Kidney glomerular epithelial cell (primary cell): ENCODE measurements around the gene TOR1B.

ENCODE experiments used
- DNase-seq: peaks from one replicate; lab custom pipeline; 2025; lab: John Stamatoyannopoulos, UW

The TOR1B gene

DNA sequence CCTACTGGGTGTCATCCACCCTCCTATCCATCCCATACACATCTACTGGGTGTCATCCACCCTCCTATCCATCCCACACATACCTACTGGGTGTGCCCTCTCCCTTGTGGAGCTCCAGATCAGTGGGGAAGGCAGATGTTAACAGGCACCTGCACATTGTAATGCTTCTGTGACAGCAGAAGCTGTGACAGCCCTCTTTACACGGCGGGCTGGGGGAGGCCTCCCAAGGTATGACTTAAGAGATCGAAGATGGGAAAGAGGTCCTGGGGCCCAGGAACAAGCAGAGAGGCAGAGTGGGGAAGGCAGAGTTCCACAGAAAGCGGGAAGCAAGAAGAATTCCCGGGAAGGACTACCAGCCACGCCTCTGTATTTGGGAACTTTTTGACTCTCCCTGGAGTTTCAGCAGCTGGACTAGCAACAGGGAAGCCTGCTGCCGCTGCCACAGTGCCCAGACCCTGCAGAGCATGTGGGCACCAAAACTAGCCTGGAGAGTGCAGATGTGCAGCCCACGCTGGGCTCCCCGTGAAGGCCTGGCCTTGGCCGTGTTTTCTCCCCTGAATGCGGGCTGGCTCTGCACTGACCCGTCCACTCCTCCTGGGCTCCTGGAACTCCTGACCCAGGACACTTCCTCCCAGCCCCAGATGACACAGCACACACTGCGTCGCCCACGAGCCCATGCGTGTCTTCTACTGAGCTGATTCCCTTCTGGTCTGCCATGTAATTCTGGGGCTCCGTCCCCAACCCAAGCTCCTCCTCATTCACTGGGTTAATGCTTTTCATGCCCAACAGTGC lies 11.6 kb downstream of the TOR1B start:
- DNase-seq: no peak

DNA sequence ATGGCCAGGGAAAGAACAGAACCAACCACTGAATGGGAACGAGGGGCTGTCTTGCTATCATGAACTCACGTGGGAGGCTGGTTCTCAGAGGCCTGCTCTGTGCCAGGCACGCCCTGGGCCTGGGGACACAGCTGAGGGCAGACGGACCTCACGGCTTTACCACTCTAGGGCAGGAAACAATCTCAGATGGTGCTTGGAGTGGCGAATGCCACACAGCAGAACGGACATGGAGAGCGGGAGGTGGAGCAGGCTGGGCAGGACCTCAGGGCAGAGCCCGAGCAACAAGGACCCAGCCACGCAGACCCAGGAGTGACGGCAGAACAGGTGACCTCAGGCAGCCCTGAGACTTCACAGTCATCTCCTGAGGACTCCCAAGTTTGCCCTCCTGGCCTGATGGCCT lies 12.3 kb downstream of the TOR1B start:
- DNase-seq: no peak

DNA sequence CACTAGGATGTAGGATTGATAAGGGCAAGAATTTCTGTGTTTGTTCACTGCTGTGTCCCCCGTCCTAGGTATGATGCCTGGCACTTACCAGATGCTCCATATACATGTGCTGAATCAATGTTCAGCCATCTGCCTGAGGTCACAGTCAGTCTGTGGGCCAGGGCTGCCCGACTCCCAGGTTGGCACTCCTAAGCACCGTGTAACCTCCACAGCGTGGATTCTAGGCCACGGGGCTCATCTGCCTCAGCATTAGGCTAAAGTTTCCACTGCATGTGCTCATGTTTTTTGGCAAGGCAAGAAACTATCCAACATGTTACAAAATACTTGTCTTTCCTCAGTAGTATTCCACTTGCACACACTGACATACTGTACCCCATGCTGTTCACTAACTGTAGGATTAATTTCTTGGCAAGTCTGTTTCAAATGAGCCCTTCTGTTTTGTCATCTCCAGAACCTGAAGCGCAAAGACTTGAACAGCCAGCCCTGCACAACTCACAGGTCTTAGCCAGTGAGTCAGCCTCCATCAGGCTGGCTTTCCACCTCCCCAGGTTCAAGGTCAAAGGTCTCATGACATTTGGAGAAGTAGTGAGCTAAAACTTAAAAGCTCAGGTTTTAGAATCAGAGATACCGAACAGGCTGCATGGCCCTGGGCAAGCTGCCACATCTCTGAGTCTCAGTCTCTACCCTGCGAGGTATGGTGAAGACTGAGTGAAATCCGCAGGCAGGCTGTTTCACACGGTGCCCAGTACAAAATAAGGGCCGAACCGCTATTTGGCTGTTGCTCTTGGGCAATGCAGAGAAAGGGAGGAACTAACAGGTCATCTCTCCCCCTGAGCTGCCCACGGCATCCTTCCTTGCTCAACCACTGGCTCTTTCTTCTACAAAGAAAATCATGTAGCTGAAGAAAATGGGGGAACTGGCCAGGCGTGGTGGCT lies 13.8 kb downstream of the TOR1B start:
- DNase-seq: no peak

DNA sequence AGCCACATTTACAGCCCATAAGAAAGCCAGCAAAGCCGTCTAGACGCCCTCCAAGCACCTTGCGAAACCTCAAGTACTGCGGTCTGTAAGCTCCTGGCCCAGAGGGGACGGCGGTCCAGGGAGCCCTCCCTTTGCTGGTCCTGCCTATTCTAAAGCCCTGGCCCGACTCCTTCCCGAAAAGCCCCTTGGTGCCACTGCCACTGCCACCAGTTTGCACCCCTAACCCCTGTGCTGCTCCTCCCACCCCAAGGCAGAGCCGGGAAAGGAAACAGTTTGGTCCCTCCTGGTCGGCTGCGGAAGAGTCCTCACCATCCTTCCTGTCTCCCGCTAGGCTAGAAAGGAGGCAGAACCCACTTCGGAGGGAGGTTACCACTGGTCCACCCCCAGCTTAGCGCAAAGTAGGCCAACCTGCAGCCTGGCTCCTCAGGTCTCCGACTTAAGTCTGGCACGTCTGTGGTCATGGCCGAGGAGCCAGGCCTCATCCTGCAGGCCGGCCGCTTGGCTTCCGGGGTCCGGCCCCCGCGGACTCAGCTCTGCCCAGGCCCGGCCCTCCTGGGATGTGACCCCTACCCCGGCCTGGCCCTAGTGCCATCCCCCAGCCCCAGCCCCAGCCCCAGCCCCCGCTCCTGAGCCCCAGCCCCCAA lies 20.0 kb downstream of the TOR1B start:
- no peak for DNase-seq

DNA sequence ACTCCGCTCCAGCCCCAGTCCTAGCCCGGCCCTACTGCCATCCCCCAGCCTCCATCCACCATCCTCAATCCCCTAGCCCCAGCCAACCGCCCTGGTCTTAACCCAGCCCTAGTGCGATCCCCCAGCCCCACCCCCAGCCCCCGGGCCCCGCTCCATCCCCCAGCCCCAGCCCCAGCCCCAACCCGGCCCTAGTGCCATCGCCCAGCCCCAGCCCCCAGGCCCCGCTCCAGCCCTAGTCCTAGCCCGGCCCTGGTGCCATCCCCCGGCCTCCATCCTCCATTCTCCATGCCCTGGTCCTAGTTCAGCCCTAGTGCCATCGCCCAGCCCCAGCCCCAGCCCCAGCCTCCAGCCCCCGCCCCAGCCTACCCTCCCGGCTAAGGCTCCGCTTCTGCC lies 20.6 kb downstream of the TOR1B start:
- no peak for DNase-seq

DNA sequence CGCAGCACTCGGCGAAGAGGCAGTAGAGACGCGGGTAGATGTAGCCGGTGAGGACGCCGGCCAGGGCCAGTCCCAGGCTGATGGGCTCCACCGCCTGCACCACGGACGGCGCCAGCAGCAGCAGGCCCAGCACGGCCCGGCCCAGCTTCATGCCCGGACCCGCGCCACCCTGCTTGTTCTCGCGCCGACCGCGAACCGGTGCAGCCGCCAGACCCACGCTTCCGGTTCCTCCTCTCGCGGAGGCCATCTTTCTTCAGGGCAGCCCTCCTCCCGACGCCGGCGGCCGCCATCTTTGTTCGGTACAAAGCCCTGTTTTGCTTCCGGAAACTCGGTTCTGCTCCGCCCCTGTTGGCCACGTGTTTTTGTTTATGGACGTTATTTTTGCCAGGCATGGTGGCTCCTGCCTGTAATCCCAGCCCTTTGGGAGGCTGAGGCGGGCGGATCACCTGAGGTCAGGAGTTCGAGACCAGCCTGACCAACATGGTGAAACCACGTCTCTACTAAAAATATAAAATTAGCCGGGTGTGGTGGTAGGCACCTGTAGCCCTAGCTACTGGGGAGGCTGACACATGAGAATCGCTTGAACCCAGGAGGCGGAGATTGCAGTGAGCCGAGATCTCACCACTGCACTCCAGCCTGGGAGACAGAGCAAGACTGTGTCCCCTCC lies 21.1 kb downstream of the TOR1B start, which contains the start of gene TOR1A:
Gene TOR1A, minus strand, starts transcription at position 202 of the 667 bp plus-strand sequence. Its CDS starts 51 bp downstream, at position 151.
- peak; percentile 86 for DNase-seq

DNA sequence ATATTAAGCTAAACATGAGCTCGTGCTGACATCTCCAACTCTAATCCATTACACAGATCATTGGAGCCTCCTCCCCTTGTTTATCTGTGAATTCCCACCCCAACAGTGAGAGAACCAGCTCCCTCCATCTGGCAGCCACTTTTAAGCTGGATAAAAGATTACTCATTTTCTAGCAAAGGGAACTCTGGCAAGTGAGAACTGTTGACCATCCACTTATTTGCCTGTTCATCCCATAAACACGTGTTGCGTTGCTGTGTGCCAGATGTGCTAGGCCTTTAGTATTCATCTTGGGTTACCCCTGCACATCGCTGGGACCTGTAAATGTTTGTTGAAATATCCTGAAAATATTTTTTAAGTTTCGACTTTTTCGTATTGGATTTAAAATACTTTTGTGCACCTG lies 23.4 kb downstream of the TOR1B start:
- DNase-seq: no peak

DNA sequence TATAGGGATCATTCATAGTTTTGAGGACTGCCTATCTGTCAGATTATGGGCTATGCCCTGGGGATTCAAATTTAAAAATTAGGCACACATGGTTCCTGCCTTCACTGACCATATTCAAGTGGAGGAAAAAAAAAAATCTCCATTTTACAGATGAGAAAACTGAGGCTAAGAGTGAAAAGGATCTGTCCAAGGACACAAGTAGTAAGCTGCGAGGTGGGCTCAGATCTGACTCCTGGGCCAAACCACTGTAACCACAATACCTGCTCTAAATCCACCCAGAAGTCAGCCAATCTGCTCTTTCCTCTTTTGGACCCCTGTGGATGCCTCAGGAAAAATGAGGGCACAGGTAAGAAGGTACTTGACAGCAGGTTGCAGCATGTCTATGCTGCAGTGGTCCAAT lies 23.8 kb downstream of the TOR1B start:
- DNase-seq: no peak

DNA sequence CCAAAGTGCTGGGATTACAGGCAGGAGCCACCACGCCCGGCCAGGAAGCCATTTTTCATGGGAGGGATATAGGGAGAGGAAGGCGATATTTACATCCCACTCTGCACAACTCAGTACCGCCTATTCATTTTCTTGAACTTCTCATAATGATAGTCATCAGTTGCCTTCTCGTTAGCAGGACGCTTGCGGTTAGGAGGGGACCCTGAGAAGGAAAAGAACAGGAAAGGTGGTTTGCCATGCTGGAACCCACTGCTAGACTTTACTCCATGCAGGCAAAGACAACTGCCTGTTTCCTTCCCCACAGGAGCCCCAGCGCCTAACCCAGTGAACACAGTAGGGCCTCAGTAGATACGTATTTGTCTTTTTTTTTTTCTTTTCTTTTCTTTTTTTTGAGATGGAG lies 25.1 kb downstream of the TOR1B start:
- DNase-seq: no peak

DNA sequence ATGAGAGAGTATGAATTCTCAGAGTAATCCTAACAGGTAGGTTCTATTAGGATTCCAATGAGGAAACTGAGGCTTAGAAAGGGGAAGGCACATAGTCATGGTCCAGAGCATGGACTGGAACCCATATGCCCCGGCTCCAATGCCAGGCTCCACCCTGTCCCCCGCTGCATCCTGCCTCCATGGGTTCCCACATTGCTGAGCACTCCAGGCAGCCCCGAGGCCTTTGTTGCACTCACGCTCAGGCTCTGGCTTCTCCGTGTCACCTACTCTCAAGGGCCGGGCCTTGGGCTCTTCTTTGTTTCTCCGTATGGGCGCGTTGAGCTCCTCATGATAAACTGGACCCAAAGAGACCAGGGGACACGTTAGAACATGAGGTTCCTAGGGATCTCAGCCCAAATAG lies 26.0 kb downstream of the TOR1B start:
- DNase-seq: no peak

DNA sequence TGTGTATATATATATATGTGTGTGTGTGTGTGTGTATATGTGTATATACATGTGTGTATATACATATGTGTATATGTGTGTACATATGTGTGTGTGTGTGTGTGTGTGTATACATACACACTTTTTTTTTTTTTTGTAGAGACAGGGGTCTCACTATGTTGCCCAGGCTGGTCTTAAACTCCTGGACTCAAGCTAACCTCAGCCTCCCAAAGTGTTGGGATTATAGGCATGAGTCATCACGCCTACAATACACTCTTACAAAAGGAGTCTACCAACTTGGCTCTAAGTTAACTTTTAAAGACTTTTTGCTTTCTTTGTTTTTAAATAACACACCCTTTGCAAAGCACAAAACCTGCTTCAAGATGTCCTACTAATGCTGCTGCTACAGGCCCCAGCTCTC lies 30.0 kb downstream of the TOR1B start:
- DNase-seq: no peak

DNA sequence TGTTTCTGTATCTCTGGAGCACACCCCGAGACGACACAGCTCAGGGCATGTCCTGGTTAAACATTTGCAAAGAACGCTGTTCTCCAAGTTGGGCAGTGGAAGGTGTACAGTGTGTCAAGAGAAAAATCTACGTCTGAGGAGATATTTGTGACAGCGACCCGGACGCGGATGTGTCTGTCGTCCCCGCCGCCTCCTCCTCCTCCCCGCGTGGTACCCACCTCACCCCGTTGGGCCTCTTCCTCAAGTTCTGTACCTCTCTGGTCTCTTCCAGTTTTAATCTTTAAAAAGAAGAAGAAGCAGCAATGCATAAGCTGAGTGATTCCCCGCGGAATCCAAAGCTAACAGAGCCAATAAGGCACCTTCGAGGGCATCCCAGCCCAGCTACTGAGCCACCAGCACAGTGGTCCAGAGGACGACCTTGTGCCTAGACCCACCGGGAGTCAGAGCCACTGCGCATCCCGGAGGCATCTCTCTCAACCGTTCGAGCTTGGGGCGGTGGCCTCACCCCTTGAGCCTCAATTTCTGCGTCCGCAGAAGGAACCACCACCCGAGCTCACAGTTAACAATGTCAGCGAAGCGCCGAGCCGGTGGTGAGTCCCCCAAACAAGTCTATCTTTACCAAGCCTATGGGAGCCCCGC lies 31.6 kb downstream of the TOR1B start:
- no peak for DNase-seq

DNA sequence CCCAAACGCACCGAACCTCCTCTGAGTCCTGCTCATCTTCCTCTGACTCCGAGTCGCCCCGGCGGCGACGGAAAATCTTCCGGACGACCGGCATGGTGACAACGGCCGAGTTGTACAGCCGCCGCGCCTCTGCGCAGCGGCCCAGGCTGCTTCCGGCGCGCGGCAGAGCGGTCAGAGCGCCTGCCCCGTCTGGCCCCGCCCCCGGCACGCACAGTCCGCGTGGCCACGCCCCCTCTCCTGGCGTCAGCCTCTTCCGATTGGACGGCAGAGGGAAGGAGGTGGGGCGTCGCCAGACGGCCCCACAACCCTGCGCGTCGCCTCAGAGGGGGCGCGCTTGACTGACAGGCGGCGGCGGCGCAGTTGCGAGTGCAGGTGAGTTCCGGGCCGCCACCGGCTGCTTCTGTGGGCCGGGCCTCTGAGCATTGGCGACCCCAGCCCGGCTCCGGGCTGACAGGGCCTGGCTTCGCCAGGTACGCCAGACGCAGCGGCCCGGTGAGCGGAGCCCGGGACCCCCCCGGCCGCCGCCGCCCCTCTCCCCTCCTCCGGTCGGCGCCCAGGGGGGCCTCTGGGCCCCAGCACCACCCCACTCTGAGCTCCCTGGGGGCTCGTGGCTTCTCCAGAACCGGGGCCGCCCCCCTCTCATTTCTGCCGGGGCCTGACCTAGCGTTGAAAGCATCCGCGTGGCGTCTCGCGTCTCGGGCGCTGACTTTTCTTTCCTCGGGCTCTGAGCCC lies 32.3 kb downstream of the TOR1B start, which contains the start of the genes C9orf78 and USP20:
Gene C9orf78, minus strand, starts transcription at position 148 of the 732 bp plus-strand sequence. Its CDS starts 54 bp downstream, at position 94.
Gene USP20, plus strand, starts transcription at position 331 of the 732 bp plus-strand sequence. CDS start 17,098 bp downstream, outside the sequence.
- peak; percentile 84 for DNase-seq

DNA sequence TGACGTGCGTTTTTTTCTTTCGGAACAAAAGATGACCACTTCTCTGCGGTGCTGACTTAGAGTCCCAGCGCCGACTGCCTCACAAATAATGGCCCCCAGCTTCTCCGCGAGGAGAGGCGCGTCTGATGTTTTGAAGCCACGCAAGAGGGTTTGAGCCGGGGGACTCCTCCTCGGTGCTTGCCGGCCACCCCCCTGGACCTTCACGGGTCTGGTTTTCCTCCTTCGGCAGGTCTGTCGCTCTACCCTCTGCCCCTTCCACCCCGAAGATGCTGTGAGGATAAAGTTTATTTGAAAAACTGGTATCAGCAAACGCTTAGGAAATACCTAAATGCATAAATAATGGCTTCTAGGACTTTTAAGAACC lies 32.9 kb downstream of the TOR1B start:
- no peak for DNase-seq

DNA sequence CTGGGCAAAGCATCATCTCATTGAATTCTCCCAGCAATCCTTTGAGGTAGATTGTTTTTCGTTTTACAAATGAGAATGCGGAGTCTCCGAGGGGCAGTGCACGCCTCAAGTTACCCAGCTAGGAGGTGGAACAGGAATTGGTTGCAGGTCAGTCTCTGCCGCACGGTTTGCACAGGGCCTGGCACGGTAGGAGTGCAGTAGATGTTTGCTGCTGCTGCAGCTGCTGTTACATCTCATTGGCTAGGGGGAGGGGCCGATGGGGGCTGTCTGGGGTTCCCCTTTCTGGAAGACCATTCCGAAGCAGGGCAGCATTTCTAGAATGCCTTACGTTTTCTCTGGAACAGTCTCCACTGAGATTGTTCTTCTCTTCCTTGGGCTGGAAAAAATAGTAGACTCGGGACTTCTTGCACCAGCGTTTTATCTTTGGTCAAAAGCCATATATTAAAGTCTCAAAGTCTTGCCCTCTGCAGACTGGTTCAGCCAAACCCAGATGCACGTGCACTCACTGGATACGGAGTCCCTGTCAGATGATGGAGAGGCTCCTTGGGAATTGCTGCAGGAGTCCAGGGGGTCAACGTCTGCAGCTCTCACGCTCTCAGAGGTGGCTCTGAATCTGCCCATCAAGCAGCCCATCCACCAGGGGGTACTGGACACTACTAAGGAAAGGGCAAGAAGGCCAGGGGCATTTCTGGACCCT lies 33.5 kb downstream of the TOR1B start:
- DNase-seq: no peak

DNA sequence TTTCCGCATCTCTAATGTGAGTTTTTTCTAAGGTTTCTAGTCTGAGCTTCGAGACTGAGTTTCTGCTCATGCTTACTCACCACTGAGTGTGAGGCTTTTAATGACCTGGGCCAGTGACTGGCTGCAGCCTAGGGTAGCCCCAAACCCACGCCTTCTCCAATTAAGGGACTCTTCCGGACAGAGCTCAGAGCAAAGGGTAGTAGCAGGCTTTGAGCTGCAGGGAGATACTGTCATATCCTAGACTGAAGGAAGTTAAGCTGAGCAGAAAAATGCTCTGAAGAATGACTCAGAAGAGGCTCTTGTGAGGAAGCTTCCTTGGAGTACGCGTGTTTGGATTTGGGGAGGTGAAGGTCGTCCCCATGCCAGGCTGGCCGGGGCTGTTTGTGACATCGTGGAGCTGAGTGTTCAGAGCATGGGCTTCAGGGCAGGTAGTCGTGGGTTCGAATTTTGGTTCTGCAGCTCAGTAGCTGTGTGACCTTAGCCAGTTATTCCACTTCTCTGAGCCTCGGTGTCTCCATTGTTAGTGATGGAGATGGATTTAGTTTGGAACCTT lies 35.8 kb downstream of the TOR1B start:
- DNase-seq: no peak

DNA sequence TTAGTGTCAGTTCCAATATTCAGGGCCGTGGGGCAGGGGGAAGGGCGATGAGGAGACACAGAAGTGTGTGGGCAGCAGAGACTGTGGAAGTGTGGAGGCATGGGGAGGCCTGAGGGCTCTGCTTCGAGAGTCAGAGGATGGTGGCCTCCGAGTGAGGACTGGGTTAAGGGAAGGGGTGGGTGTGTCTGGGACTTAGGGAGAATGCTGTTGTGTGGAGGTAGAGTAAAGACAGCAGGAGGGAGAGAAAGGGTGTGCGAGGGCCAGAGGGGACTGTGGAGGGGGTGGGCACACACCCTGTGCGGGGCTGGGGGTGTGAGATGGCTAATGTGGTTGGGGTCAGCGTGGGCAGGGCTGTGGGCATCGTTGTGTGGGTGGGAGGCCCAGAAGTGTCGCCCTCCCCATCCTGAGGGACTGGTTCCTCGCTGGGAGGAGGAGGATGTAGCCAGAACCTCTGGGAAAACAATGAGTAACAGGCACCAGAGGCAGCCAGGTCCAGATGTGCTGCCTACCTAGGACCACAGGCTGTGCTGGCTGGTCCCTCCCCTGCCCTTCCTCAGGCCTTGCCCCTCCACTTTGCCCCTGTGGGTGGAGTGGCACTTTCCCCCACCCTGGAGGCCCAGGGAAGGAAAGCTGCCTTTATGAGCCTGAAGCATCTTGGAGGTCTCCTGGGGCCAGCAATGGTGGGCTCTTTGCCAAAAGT lies 36.5 kb downstream of the TOR1B start:
- no peak for DNase-seq

DNA sequence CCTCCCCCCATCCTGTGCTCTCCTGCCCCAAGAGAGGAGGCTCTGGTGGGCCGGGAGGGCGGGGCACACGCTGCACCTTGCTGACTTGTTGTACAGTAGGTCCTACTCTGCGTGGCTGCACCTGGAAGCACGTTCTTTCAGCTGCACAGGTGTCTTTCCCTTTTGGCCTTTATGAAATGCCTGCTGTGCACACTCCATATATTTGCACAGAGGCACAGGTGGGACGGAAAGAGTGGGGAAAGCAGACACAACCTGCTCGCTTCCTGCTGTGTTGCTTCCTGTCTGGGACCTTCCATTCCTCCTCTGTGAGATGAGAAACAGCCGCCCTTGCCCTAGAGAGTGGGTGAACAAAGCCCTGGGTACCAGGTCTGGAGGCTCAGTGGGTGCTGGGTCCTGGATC lies 37.0 kb downstream of the TOR1B start:
- DNase-seq: no peak

DNA sequence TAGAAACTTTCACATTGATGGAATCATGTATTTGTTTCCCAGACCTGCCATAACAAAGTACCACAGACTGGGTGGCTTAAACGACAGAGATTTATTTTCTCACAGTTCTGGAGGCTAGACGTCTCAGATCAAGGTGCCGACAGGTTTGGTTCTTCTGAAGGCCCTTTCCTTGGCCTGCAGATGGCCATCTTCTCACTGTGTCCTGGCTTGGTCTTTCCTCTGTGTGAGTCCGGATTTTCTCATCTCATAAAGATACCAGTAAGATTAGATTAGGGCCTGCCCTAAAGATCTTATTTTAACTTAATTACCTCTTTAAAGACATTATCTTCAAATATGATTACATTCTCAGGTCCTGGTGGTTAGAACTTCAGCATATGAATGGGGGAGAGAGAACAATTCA lies 38.1 kb downstream of the TOR1B start:
- no peak for DNase-seq
